Karpas-422 (cell line): ENCODE measurements around the gene MAGI2. TPM values are rescaled to one million over a fixed set of nuclear protein-coding genes. Genes with fewer than 3 reads are reported as not detected.

Experiments used
- DNase-seq: peaks from one replicate; pipeline ENCODE4 v3.0.0-alpha.2; 2015
- H2AFZ ChIP-seq: fragments of 200-600 bp; sonication (generic); 2 replicates; pipeline ENCODE4 v1.6.1; 2014; ENCODE audit warnings: antibody characterized with exemption, low read length, mixed read lengths
- H3K27ac ChIP-seq: fragments of 200-600 bp; sonication (generic); 2 replicates; pipeline ENCODE4 v1.5.1; 2014; ENCODE audit warnings: mild to moderate bottlenecking, low read length, moderate library complexity
- H3K27me3 ChIP-seq: fragments of 200-600 bp; sonication (generic); 2 replicates; pipeline ENCODE4 v1.6.1; 2014; ENCODE audit warnings: low read length, mixed read lengths
- H3K36me3 ChIP-seq: fragments of 200-600 bp; sonication (generic); 2 replicates; pipeline ENCODE4 v1.6.1; 2014; ENCODE audit warnings: low read length, mixed read lengths; ENCODE audit not compliant: insufficient read depth
- H3K4me1 ChIP-seq: fragments of 200-600 bp; sonication (generic); 2 replicates; pipeline ENCODE4 v1.6.1; 2014; ENCODE audit warnings: mild to moderate bottlenecking, low read length, mixed read lengths
- H3K4me2 ChIP-seq: fragments of 200-600 bp; sonication (generic); 2 replicates; pipeline ENCODE4 v1.6.1; 2014; ENCODE audit warnings: low read length, low read depth, mild to moderate bottlenecking; ENCODE audit not compliant: poor library complexity, severe bottlenecking
- H3K4me3 ChIP-seq: fragments of 200-600 bp; sonication (generic); 2 replicates; pipeline ENCODE4 v1.5.1; 2014; ENCODE audit warnings: mild to moderate bottlenecking, antibody characterized with exemption, low read length, mixed read lengths
- H3K79me2 ChIP-seq: fragments of 200-600 bp; sonication (generic); 2 replicates; pipeline ENCODE4 v1.6.1; 2014; ENCODE audit warnings: mild to moderate bottlenecking, low read length, mixed read lengths
- H3K9ac ChIP-seq: fragments of 200-600 bp; sonication (generic); 2 replicates; pipeline ENCODE4 v1.6.0; 2014; ENCODE audit warnings: low read length
- H3K9me2 ChIP-seq: fragments of 200-600 bp; sonication (generic), shearing (Covaris generic); replicated peaks from 2 replicates; pipeline ENCODE4 v1.6.0; 2014; ENCODE audit warnings: mild to moderate bottlenecking, low read length, moderate library complexity; ENCODE audit not compliant: insufficient read depth
- H3K9me3 ChIP-seq: fragments of 300-700, 200-600 bp; sonication (generic); 2 replicates; pipeline ENCODE4 v1.6.1; 2014; ENCODE audit warnings: low read length, mixed read lengths
- H4K20me1 ChIP-seq: fragments of 200-600 bp; sonication (generic); 2 replicates; pipeline ENCODE4 v1.6.1; 2014; ENCODE audit warnings: mild to moderate bottlenecking, antibody characterized with exemption, low read length, low read depth; ENCODE audit not compliant: insufficient read depth
- total RNA-seq: library from RNA; depleted of rRNA; stranded (reverse); fragments of >200 nt; shearing (Covaris generic); gene quantifications from 2 replicates; pipeline ENCODE4 v1.2.3, GENCODE V29; 2014; ENCODE audit warnings: low replicate concordance

The MAGI2 gene
- total RNA-seq, 1 experiment from 2014 or later: 0.93 TPM

GRCh38 chr7:79398138-79398749, 55.2 kb downstream of the MAGI2 start:
- no peak overlapping the region for H2AFZ ChIP-seq
- H3K79me2 ChIP-seq: no peaks in the 10 kb centered on the region
- H3K9me3 ChIP-seq: peaks cover 40% of the 10 kb centered on the region
- DNase-seq: no peak
- no peak overlapping the region for H3K9ac ChIP-seq
- H3K4me2 ChIP-seq: no peak overlapping the region
- H3K36me3 ChIP-seq: no peaks in the 10 kb centered on the region
- no peaks in the 10 kb centered on the region for H3K9me2 ChIP-seq
- H3K4me1 ChIP-seq: no peaks in the 10 kb centered on the region
- H3K4me3 ChIP-seq: no peak overlapping the region
- no peak overlapping the region for H3K27ac ChIP-seq
- H3K27me3 ChIP-seq: no peaks in the 10 kb centered on the region
- H4K20me1 ChIP-seq: no peaks in the 10 kb centered on the region

DNA sequence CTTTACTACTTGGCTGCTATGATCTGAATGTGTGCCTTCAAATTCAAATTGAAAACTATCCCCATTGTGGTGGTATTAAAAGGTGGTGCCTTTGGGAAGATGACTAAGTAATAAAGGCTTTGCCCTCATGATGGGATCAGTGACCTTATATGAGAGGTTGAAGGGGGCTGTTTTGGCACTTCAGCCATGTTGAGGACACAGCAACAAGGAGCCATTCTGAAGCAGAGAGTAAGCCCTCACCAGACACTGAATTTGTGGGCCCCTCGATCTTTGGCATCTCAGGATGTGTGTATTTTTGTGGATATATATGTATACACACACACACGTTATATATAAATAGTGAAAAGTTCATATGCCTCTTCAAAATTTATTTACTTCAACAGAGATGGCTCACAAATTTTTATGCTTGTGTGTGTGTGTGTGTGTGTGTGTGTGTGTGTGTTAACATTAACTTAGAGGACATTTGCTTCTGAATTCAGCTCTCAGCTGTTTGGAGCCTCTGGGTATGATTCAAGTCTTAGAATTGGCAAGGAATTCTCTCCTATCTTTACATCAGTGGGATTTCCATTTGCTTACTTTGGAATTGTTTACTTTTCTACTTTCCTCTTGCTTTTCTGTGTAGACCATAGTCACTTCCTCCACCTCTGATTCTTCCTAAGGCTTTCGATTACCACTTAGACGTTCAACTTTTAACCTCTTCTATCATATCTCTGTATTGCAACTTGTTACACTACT, 66.6 kb downstream of the MAGI2 start:
- H3K4me2 ChIP-seq: no peak overlapping the region
- no peaks in the 10 kb centered on the region for H3K79me2 ChIP-seq
- H3K4me1 ChIP-seq: no peaks in the 10 kb centered on the region
- no peaks in the 10 kb centered on the region for H3K36me3 ChIP-seq
- H2AFZ ChIP-seq: no peak overlapping the region
- H3K27ac ChIP-seq: no peak overlapping the region
- H4K20me1 ChIP-seq: no peaks in the 10 kb centered on the region
- H3K4me3 ChIP-seq: no peak overlapping the region
- DNase-seq: no peak
- H3K27me3 ChIP-seq: no peaks in the 10 kb centered on the region
- H3K9me3 ChIP-seq: peaks cover 22% of the 10 kb centered on the region
- H3K9ac ChIP-seq: no peak overlapping the region
- no peaks in the 10 kb centered on the region for H3K9me2 ChIP-seq

DNA sequence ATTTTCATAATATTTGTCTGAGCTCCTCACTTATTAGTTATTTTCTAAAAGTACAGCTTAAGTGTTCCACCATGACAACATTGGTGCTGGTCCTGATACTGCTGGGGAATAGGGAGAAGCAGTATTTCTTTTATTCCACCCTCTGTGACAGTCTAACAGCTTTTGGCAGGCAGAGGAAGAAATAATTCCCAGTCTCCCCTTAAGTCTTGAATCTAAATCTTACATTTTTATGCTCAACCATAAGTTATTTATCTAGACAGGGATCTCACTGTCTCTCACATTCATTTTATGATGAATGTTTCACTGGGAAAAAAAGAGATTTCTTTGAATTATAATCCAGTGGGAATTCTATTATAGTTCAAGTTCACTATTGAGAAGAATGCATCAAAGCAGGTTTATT, 71.5 kb downstream of the MAGI2 start:
- no peaks in the 10 kb centered on the region for H3K36me3 ChIP-seq
- H2AFZ ChIP-seq: no peak overlapping the region
- no peaks in the 10 kb centered on the region for H3K27me3 ChIP-seq
- H3K9me2 ChIP-seq: no peaks in the 10 kb centered on the region
- no peak for DNase-seq
- no peak overlapping the region for H3K27ac ChIP-seq
- peaks cover 13% of the 10 kb centered on the region; the same call in 1 of the 2 replicates for H3K9me3 ChIP-seq
- H3K4me1 ChIP-seq: no peaks in the 10 kb centered on the region
- no peaks in the 10 kb centered on the region for H4K20me1 ChIP-seq
- H3K9ac ChIP-seq: no peak overlapping the region
- H3K4me3 ChIP-seq: no peak overlapping the region
- no peaks in the 10 kb centered on the region for H3K79me2 ChIP-seq
- no peak overlapping the region for H3K4me2 ChIP-seq

DNA sequence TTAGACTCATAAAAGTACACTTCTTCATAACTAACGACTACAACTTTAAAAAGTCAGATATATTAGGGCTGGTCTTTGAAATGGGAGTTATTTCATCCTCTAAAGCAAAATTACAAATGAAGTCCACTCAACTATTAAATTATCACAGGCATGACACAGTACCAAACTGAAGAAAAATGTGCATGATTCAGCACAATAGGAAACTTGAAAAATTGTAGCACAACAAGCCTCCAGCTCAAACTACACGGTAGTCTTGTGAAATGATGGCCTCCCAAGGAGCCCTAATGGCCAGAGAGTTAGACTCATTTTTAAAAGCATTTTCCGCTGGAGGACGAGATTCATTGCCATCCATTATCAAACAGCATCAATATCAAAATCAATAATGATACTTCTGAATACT, 76.4 kb downstream of the MAGI2 start:
- Histone ChIP-seq H3K4me2 (no peak overlapping the region), H4K20me1 (no peaks in the 10 kb centered on the region), H3K27ac (no peak overlapping the region), H3K79me2 (no peaks in the 10 kb centered on the region), H3K4me1 (no peaks in the 10 kb centered on the region), H3K36me3 (no peaks in the 10 kb centered on the region), H3K4me3 (no peak overlapping the region), H3K9me3 (peaks cover 8% of the 10 kb centered on the region; the same call in 1 of the 2 replicates), H3K9ac (no peak overlapping the region), H2AFZ (no peak overlapping the region), H3K27me3 (no peaks in the 10 kb centered on the region), H3K9me2 (no peaks in the 10 kb centered on the region)
- no peak for DNase-seq

- Histone ChIP-seq H3K4me2 (no peak overlapping the region), H3K4me1 (no peaks in the 10 kb centered on the region), H3K9ac (no peak overlapping the region), H3K36me3 (no peaks in the 10 kb centered on the region), H3K9me2 (no peaks in the 10 kb centered on the region), H2AFZ (no peak overlapping the region), H3K79me2 (no peaks in the 10 kb centered on the region), H4K20me1 (no peaks in the 10 kb centered on the region), H3K4me3 (no peak overlapping the region), H3K9me3 (peaks cover 11% of the 10 kb centered on the region; the same call in 1 of the 2 replicates), H3K27me3 (no peaks in the 10 kb centered on the region), H3K27ac (no peak overlapping the region)
- no peak for DNase-seq
These were observed 77.0 kb downstream of the MAGI2 start for GRCh38 chr7:79376299-79377025.

GRCh38 chr7:79361214-79361613, 92.3 kb downstream of the MAGI2 start:
- H3K4me3 ChIP-seq: no peak overlapping the region
- H3K27me3 ChIP-seq: no peaks in the 10 kb centered on the region
- peaks cover 12% of the 10 kb centered on the region for H3K9me3 ChIP-seq
- no peaks in the 10 kb centered on the region for H3K36me3 ChIP-seq
- H3K9ac ChIP-seq: no peak overlapping the region
- no peak overlapping the region for H3K27ac ChIP-seq
- no peak for DNase-seq
- H3K4me1 ChIP-seq: no peaks in the 10 kb centered on the region
- H3K9me2 ChIP-seq: no peaks in the 10 kb centered on the region
- H3K4me2 ChIP-seq: no peak overlapping the region
- no peaks in the 10 kb centered on the region for H4K20me1 ChIP-seq
- no peaks in the 10 kb centered on the region for H3K79me2 ChIP-seq
- no peak overlapping the region for H2AFZ ChIP-seq

DNA sequence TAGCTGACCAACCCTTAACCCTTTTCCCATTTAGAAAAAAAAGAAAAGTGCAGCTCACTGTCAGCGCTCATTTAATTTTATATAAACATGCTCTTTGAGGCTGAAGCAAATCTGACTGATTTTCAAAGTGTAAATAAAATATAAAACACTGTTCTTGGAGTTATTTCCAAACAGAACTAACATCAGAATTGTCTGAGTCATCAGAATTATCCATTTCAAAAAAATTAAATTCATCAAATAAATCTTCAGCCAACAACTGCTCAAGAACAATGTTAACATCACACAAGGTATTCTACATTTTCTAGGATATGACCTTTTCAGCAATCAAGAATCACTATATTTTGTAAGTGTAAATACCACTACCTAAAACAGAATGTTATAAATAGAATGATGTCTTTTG, 93.6 kb downstream of the MAGI2 start:
- H3K4me1 ChIP-seq: no peaks in the 10 kb centered on the region
- no peaks in the 10 kb centered on the region for H3K36me3 ChIP-seq
- DNase-seq: no peak
- no peaks in the 10 kb centered on the region for H3K79me2 ChIP-seq
- H2AFZ ChIP-seq: no peak overlapping the region
- H3K27me3 ChIP-seq: no peaks in the 10 kb centered on the region
- no peaks in the 10 kb centered on the region for H3K9me2 ChIP-seq
- H3K9me3 ChIP-seq: peaks cover 10% of the 10 kb centered on the region
- H3K4me3 ChIP-seq: no peak overlapping the region
- H3K9ac ChIP-seq: no peak overlapping the region
- H3K27ac ChIP-seq: no peak overlapping the region
- no peaks in the 10 kb centered on the region for H4K20me1 ChIP-seq
- H3K4me2 ChIP-seq: no peak overlapping the region

GRCh38 chr7:79357101-79357500, 96.4 kb downstream of the MAGI2 start:
- DNase-seq: no peak
- no peaks in the 10 kb centered on the region for H4K20me1 ChIP-seq
- H3K36me3 ChIP-seq: no peaks in the 10 kb centered on the region

More at GRCh38 chr7:79357101-79357500, 96.4 kb downstream of the MAGI2 start:
- no peaks in the 10 kb centered on the region for H3K4me1 ChIP-seq
- H3K9me2 ChIP-seq: no peaks in the 10 kb centered on the region
- H3K79me2 ChIP-seq: no peaks in the 10 kb centered on the region
- H3K4me3 ChIP-seq: no peak overlapping the region
- H3K27me3 ChIP-seq: no peaks in the 10 kb centered on the region
- H3K27ac ChIP-seq: no peak overlapping the region
- no peak overlapping the region for H2AFZ ChIP-seq
- H3K9me3 ChIP-seq: peaks cover 18% of the 10 kb centered on the region
- H3K4me2 ChIP-seq: no peak overlapping the region
- H3K9ac ChIP-seq: no peak overlapping the region
